ENCODE results near the gene NFASC. TPM values are rescaled to one million over a fixed set of nuclear protein-coding genes. Genes with fewer than 3 reads are reported as not detected.

NFASC gene
- total and polyA plus RNA-seq, 7 experiments from 2014 or later: 0.31 TPM; not detected in 6

DNA sequence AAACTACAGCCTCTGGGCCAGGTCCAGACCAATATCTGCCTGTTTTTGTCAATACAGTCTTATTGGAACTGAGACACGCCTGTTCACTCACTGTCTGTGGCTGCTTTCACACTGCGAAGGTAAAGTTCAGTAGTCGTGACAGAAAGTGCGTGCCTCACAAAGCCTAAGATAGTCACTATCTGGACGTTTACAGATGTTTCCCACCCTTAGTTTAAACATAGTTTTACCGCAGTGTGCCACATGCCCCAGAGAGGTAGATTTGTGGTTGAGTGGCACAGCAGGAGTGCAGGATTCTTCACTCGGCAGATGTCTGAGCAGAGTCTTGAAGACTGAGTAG lies 61.9 kb downstream of the NFASC start:
- Histone ChIP-seq H3K4me1 (ENCODE audit: control insufficient read depth in 2 of 2, insufficient read depth in 2 of 2, low read length in 2 of 2) (no peaks in the 10 kb centered on the region), H3K4me3 (ENCODE audit: low read length) (no peak overlapping the region), H3K27ac (ENCODE audit: low read depth, low read length) (no peak overlapping the region), H3K27me3 (ENCODE audit: control insufficient read depth in 2 of 2, insufficient read depth in 2 of 2, low read length in 2 of 2) (no peaks in the 10 kb centered on the region), H3K36me3 (ENCODE audit: control insufficient read depth in 2 of 3, insufficient read depth in 3 of 3, low read length in 3 of 3) (no peaks in the 10 kb centered on the region), H3K9me3 (ENCODE audit: control insufficient read depth in 2 of 3, low read length in 3 of 3) (no peaks in the 10 kb centered on the region)
- POLR2A ChIA-PET: no interaction called here
- H3K9me3 Mint-ChIP-seq: peaks cover 0 to 5% (median 0%) of the 10 kb centered on the region in 11 donors
- peaks cover 0 to 10% (median 4%) of the 10 kb centered on the region in 5 donors for H3K27me3 Mint-ChIP-seq
- H3K4me1 Mint-ChIP-seq: no peaks in the 10 kb centered on the region
- intact Hi-C loops (cut with micrococcal nuclease): no loop called here
- no peak for DNase-seq
- no peak overlapping the region for H3K4me3 Mint-ChIP-seq
- no peak overlapping the region for H3K27ac Mint-ChIP-seq
- peaks cover 0 to 6% (median 0%) of the 10 kb centered on the region in 5 donors for H3K36me3 Mint-ChIP-seq
- ATAC-seq: no peak
- CTCF ChIA-PET: no interaction called here

DNA sequence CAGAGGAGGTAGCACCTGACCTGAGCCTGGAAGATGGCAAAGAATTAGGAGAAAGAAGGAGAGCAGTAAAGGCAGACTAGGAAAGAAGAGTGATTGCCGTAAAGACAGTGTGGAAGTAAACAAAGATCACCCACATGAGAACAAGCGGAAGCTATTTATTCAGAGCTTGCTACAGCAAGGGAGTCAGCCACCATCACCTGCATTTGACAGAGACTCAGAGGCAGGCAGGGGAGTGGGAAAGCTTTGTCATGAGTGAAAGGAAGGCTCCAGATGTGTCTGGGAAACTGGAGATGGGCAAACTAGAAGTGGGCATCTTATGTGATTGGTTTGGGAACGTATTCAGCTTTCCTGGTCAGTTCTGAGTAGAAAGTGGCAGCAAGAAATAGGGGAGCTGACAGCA lies 64.5 kb downstream of the NFASC start:
- Mint-ChIP-seq H3K36me3 (peaks cover 0 to 6% (median 0%) of the 10 kb centered on the region in 5 donors), H3K27me3 (peaks cover 0 to 22% (median 1%) of the 10 kb centered on the region in 5 donors), H3K4me3 (no peak overlapping the region), H3K4me1 (no peaks in the 10 kb centered on the region), H3K9me3 (peaks cover 0 to 5% (median 0%) of the 10 kb centered on the region in 11 donors), H3K27ac (no peak overlapping the region)
- no peak for ATAC-seq
- Histone ChIP-seq H3K27ac (ENCODE audit: low read depth, low read length) (no peak overlapping the region), H3K4me1 (ENCODE audit: control insufficient read depth in 2 of 2, insufficient read depth in 2 of 2, low read length in 2 of 2) (no peaks in the 10 kb centered on the region), H3K9me3 (ENCODE audit: control insufficient read depth in 2 of 3, low read length in 3 of 3) (no peaks in the 10 kb centered on the region), H3K27me3 (ENCODE audit: control insufficient read depth in 2 of 2, insufficient read depth in 2 of 2, low read length in 2 of 2) (no peaks in the 10 kb centered on the region), H3K4me3 (ENCODE audit: low read length) (no peak overlapping the region), H3K36me3 (ENCODE audit: control insufficient read depth in 2 of 3, insufficient read depth in 3 of 3, low read length in 3 of 3) (no peaks in the 10 kb centered on the region)
- ChIA-PET CTCF (no interaction called here), POLR2A (no interaction called here)
- intact Hi-C loops (cut with micrococcal nuclease): no loop called here
- no peak for DNase-seq

DNA sequence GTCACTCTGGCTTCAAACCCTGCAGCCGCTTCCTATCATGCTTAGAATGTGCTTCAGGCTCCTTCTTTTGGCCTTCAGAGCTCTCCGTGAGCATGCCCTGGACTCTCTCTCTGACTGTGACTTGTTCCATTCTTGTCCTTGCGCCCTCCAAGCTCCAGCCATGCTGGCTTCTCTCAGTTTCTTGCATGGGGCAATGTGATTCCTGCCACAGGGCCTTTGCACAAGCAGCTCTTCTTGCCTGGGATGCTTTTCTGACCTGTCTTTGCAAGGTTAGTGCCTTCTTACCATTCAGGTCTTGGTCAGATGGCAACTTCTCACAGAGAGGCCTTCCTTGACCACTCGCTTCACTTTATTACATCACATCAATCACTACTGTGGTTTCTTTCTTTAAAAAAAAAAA lies 66.1 kb downstream of the NFASC start:
- Histone ChIP-seq H3K4me1 (ENCODE audit: control insufficient read depth in 2 of 2, insufficient read depth in 2 of 2, low read length in 2 of 2) (no peaks in the 10 kb centered on the region), H3K36me3 (ENCODE audit: control insufficient read depth in 2 of 3, insufficient read depth in 3 of 3, low read length in 3 of 3) (no peaks in the 10 kb centered on the region), H3K27ac (ENCODE audit: low read depth, low read length) (no peak overlapping the region), H3K27me3 (ENCODE audit: control insufficient read depth in 2 of 2, insufficient read depth in 2 of 2, low read length in 2 of 2) (no peaks in the 10 kb centered on the region), H3K4me3 (ENCODE audit: low read length) (no peak overlapping the region), H3K9me3 (ENCODE audit: control insufficient read depth in 2 of 3, low read length in 3 of 3) (no peaks in the 10 kb centered on the region)
- peaks cover 0 to 22% (median 1%) of the 10 kb centered on the region in 5 donors for H3K27me3 Mint-ChIP-seq
- H3K4me3 Mint-ChIP-seq: no peak overlapping the region
- H3K4me1 Mint-ChIP-seq: no peaks in the 10 kb centered on the region
- POLR2A ChIA-PET: no interaction called here
- DNase-seq (no peak), ATAC-seq (no peak)
- CTCF ChIA-PET: no interaction called here
- intact Hi-C loops (cut with micrococcal nuclease): no loop called here
- peaks cover 0 to 5% (median 0%) of the 10 kb centered on the region in 11 donors for H3K9me3 Mint-ChIP-seq
- H3K36me3 Mint-ChIP-seq: peaks cover 0 to 6% (median 0%) of the 10 kb centered on the region in 5 donors
- H3K27ac Mint-ChIP-seq: no peak overlapping the region

DNA sequence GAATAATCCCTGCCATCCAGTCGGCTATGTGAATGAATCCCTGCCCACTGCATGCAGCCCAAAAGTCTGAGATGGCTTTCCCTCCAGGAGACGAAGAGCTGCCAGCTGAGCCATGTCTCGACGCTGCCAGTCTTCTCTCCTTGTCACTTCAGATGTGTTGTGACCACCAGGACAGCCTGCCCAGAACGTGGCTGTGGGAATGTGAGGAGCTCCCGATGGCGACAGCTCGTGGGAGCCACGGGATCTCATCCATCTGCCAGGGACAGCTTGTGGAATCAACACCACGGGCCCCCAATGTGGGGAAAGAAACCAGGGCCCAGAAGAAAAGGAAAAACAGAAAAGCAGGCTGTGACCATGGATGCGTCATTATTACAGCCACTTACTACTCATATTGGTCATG lies 67.2 kb downstream of the NFASC start:
- Mint-ChIP-seq H3K27me3 (peaks cover 0 to 22% (median 1%) of the 10 kb centered on the region in 5 donors), H3K36me3 (peaks cover 0 to 6% (median 0%) of the 10 kb centered on the region in 5 donors), H3K4me3 (no peak overlapping the region), H3K9me3 (peaks cover 0 to 5% (median 0%) of the 10 kb centered on the region in 11 donors), H3K4me1 (no peaks in the 10 kb centered on the region), H3K27ac (no peak overlapping the region)
- Histone ChIP-seq H3K4me3 (ENCODE audit: low read length) (no peak overlapping the region), H3K27ac (ENCODE audit: low read depth, low read length) (no peak overlapping the region), H3K4me1 (ENCODE audit: control insufficient read depth in 2 of 2, insufficient read depth in 2 of 2, low read length in 2 of 2) (no peaks in the 10 kb centered on the region), H3K27me3 (ENCODE audit: control insufficient read depth in 2 of 2, insufficient read depth in 2 of 2, low read length in 2 of 2) (peaks cover 0 to 3% of the 10 kb centered on the region in 2 donors), H3K9me3 (ENCODE audit: control insufficient read depth in 2 of 3, low read length in 3 of 3) (no peaks in the 10 kb centered on the region), H3K36me3 (ENCODE audit: control insufficient read depth in 2 of 3, insufficient read depth in 3 of 3, low read length in 3 of 3) (no peaks in the 10 kb centered on the region)
- intact Hi-C loops (cut with micrococcal nuclease): no loop called here
- ATAC-seq (no peak), DNase-seq (no peak)
- ChIA-PET CTCF (no interaction called here), POLR2A (no interaction called here)

DNA sequence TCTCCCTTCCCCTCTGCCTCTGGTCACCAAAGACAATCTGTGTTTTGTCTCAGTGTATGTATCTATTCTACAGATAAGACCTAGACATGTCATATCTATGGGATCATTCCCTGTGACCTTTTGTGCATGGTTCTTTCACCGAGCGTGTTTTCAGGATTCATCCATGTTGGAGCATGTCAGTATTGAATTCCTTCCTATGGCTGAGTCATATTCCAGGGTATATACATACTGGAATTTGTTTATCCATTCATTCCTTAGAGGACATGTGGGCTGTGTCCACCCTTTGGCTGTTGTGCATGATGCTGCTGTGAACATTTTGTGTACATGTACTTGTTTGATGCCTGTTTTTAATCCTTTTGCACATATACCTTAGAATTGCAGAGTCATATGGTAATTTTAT lies 69.9 kb downstream of the NFASC start:
- Mint-ChIP-seq H3K9me3 (peaks cover 0 to 5% (median 0%) of the 10 kb centered on the region in 11 donors), H3K27ac (no peak overlapping the region), H3K4me3 (no peak overlapping the region), H3K27me3 (peaks cover 3 to 30% (median 5%) of the 10 kb centered on the region in 5 donors), H3K4me1 (no peaks in the 10 kb centered on the region), H3K36me3 (peaks cover 0 to 6% (median 0%) of the 10 kb centered on the region in 5 donors)
- intact Hi-C loops (cut with micrococcal nuclease): loop anchor here in 1 of 2 donors (5.0 kb wide), 1 partner anchor 373 kb away; no protein-coding TSS in a partner anchor
- peaks cover 0 to 3% of the 10 kb centered on the region in 2 donors for H3K27me3 ChIP-seq (ENCODE audit: control insufficient read depth in 2 of 2, insufficient read depth in 2 of 2, low read length in 2 of 2)
- ChIA-PET CTCF (no interaction called here), POLR2A (no interaction called here)
- H3K4me1 ChIP-seq (ENCODE audit: control insufficient read depth in 2 of 2, insufficient read depth in 2 of 2, low read length in 2 of 2): no peaks in the 10 kb centered on the region
- no peaks in the 10 kb centered on the region for H3K36me3 ChIP-seq (ENCODE audit: control insufficient read depth in 2 of 3, insufficient read depth in 3 of 3, low read length in 3 of 3)
- DNase-seq (no peak), ATAC-seq (no peak)
- H3K9me3 ChIP-seq (ENCODE audit: control insufficient read depth in 2 of 3, low read length in 3 of 3): no peaks in the 10 kb centered on the region
- H3K27ac ChIP-seq (ENCODE audit: low read depth, low read length): no peak overlapping the region
- no peak overlapping the region for H3K4me3 ChIP-seq (ENCODE audit: low read length)

DNA sequence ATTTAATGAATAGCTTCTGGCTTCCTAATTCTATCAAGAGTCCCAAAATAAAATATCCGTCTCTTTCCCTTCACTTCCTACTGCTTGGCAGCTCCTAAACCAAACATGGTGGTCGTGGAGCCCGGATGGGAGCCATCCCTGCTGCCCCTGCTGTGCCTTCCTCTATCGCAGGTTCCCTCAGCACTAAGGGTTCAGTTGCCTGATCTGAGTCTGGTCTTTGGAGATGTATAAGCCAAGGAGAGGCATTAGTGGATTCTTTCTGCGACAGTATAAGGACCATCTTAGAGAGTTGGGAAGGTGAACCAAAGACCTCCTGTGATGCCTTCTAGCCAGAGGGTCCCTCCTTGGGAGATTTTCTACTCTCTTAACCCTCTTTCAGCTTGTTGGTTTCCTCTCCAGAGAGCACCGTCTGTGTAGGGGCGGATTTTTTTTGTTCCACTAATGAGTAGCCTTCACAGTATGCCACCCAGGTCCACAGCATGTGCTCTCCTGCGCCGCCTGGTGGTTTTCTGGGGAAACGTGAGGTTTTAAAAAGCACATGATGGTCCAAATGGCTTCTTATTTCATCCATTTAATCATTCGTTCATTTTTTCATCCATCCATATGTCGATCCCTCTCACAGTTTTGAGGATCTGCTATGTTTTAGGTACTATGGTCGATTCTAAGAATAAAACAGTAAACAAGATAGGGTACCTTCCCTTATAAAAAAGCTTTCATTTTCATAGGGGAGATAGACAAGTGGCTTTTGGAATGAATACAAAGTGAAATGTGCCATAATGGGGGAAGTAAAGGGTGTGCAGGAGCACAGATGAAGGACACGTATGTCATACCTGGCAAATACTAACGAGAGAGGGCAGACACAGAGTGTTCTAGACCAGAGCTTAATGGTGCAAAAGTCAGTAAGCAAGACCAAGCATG lies 71.0 kb downstream of the NFASC start:
- ATAC-seq (peak; percentile 47), DNase-seq (peak in 5 of 9 donors; percentile 4 to 51 (median 17))
- Histone ChIP-seq H3K4me1 (ENCODE audit: control insufficient read depth in 2 of 2, insufficient read depth in 2 of 2, low read length in 2 of 2) (no peaks in the 10 kb centered on the region), H3K36me3 (ENCODE audit: control insufficient read depth in 2 of 3, insufficient read depth in 3 of 3, low read length in 3 of 3) (no peaks in the 10 kb centered on the region), H3K27me3 (ENCODE audit: control insufficient read depth in 2 of 2, insufficient read depth in 2 of 2, low read length in 2 of 2) (peaks cover 0 to 3% of the 10 kb centered on the region in 2 donors), H3K9me3 (ENCODE audit: control insufficient read depth in 2 of 3, low read length in 3 of 3) (no peaks in the 10 kb centered on the region), H3K27ac (ENCODE audit: low read depth, low read length) (no peak overlapping the region), H3K4me3 (ENCODE audit: low read length) (no peak overlapping the region)
- intact Hi-C loops (cut with micrococcal nuclease): loop anchor here in 1 of 2 donors (5.0 kb wide), 1 partner anchor 374 kb away; no protein-coding TSS in a partner anchor
- Mint-ChIP-seq H3K9me3 (peaks cover 0 to 5% (median 0%) of the 10 kb centered on the region in 11 donors), H3K4me3 (no peak overlapping the region), H3K27me3 (peaks cover 3 to 29% (median 5%) of the 10 kb centered on the region in 5 donors), H3K4me1 (no peaks in the 10 kb centered on the region), H3K36me3 (peaks cover 0 to 6% (median 0%) of the 10 kb centered on the region in 5 donors), H3K27ac (no peak overlapping the region)
- CTCF ChIA-PET: no interaction called here
- POLR2A ChIA-PET: no interaction called here
